NCI-H1436 treated with DMSO at 0.1 percent for 48 hours (cell line): Measurements from ENCODE around the gene USP8.
"Not testable (repeated sequence)": the region's sequence is repeated elsewhere in the genome, so short reads cannot be mapped to it uniquely, and the experiment has no call there.

Experiments used
- DNase-seq: peaks from one replicate; lab custom pipeline; 2025; lab: John Stamatoyannopoulos, UW

USP8 gene

DNA sequence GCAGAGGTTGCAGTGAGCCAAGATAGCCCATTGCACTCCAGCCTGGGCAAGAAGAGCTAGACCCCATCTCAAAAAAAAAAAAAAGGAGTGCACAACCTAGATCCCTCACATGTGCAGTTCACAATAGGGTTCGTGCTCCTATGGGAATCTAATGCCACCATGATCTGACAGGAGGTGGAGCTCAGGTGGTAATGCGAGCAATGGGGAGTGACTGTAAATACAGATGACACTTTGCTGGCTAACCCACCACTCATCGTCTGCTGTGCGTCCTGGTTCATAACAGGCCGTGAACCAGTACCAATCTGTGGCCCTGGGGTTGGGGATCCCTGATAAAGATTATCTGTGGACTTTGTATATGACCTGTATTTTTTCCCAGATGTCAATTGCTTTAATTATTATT is 16.7 kb downstream of the USP8 start:
- DNase-seq, result no peak

GRCh38 chr15:50452927-50453326 is 28.7 kb downstream of the USP8 start:
- no peak for DNase-seq

DNA sequence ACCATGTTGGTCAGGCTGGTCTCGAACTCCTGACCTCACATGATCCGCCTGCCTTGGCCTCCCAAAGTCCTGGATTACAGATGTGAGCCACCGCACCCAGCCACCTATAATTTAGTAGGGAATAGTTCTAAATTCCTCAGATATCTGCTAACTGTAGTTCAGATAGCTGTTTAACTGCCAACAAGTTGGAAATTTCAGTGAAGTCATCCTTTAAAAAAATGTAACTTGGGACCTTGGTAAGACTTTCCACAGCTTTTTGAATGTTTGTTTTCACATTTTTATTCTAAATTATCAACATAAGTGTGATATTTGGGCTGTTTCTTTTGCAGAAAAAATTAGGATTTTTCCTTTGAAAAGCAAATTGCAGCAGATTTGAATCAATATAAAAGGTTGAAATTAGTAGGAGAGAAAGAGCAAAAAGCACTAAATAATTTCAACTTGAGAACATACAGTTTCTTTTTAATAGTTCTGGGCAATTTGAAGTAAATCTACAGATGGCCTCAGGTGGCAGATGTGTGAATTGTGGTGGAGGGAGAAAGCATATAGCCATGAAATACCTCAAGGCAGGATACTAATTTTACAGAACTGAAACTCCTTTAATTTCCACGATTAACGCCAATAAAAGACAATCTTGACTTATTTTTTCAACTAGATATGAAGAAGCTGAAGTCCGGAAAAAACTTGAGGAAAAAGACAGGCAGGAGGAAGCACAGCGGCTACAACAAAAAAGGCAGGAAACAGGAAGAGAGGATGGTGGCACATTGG is 34.3 kb downstream of the USP8 start:
- DNase-seq, result no peak

DNA sequence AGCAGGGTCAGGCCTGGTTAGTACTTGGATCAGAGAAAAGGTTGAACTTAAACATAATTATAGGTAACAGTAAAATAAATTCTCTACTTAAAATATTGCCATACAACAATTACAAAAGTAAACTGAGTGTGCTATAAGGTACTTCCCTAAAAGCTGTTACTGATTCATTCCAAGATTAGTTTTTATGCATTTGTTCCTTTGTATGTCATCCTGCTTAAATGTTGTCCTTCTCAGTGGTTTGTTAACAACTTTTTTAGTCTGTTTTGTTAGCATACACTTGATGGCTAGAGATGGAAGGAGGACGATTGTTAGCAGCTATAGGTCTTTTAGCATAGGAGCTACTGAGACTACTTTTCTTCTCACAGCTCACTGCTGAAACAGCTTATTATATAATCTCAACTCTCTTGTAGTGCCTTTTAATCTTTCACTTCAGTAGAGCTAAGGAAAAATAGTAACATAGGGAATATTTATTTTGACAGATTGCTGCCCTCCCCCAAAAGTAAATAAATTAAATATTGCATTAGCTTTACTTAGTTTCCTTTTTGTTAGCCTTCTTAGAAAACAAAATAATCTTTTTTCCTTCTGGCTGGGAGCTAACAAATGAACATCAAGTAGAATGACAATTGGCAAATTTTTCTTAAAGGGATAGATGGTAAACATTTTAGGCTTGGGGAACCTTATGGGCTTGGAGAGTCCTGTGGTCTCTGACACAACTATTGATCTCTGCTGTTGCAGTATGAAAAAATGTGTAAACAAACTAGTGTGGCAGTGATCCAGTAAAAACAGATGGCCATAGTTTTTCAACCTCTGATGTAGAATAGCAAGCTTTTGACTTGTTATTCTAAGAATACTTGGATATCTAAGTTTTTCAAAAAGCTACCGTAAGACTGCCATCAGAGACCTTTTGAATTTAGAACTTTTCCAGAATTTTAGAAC is 39.5 kb downstream of the USP8 start:
- no peak for DNase-seq

DNA sequence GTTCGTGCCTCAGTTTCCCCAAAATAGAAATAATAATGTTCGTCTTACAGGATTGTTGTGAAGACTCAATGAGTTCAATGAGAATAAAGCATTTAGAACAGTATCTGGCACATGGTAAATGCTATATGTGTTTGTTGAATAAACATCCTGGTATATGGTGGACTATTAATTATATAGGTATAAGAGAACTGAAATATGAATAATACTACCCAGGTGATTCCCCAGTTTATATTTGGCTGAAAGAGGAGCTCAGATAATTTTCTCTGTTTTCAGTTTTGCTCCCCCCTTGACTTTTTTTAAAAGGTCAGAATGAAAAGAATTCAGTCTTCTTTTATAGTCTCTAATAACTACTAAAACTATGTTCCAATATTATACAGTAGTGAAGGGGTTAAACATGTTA is 46.9 kb downstream of the USP8 start:
- no peak for DNase-seq

- DNase-seq, result no peak
Measured at GRCh38 chr15:50476143-50476542, 51.9 kb downstream of the USP8 start.

DNA sequence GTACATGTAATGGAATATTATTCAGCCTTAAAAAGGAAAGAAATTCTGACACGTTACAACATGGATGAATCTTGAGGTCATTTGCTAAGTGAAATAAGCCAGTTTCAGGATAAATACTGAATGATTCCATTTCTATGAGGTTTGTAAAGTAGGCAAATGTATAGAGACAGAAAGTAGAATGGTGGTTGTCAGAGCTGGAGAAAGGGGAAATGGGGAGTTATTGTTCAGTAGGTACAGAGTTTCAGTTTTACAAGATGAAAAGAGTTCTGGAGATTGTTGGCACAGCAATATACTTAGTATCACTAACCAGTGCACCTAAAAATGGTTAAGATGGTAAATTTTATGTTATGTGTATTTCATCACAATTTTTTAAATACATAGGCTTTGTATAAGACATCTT is 60.6 kb downstream of the USP8 start:
- no peak for DNase-seq

- no peak for DNase-seq
Measured at GRCh38 chr15:50485389-50485788, 61.2 kb downstream of the USP8 start.

DNA sequence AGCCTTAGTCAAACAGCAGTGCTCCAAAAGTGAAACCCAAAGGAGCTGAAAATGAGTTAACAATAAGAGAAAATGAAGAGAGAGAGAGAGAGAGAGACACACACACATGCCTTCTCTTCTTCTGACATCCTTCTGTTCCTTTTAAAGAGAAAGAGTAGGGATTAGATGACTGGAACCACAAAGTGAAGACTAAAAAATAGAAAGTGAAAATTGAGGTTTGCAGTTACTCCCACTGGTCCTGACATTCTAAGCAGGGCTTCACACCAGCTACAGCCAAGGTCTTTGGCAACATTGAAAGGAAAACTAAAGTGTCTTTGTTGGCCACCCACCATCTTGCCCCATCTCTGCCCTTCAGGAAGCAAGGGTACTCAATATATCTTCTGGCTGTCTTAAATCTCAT is 63.1 kb downstream of the USP8 start:
- DNase-seq, result no peak

GRCh38 chr15:50493625-50494024 is 69.4 kb downstream of the USP8 start:
- no peak for DNase-seq

- not testable (repeated sequence) for DNase-seq
Measured at GRCh38 chr15:50494547-50494946, 70.3 kb downstream of the USP8 start.

DNA sequence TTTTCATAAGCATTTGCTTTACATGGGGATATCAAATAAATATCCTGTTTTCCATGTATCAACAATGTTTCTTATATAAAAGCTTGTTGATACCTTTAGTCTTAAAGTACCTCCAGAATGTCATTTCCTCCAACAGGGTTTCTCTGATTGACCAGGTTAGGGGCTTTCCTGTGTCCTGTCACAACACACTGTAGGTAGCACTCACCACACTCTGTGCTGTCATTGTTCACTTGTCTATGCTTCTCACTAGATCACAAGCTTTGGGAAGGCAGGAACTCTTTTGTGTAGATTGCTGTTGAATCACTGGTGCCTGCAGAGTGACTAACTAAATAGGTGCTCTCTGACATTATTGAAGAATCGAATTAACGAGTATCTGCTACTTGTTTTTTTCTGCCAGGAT is 72.5 kb downstream of the USP8 start:
- no peak for DNase-seq

- DNase-seq, result no peak
Measured at GRCh38 chr15:50500352-50500751, 76.1 kb downstream of the USP8 start.

GRCh38 chr15:50501815-50502214 is 77.6 kb downstream of the USP8 start:
- DNase-seq, result no peak

GRCh38 chr15:50503144-50503543 is 78.9 kb downstream of the USP8 start:
- no peak for DNase-seq

GRCh38 chr15:50505656-50506055 is 81.5 kb downstream of the USP8 start:
- DNase-seq, result not testable (repeated sequence)

- DNase-seq, result no peak
Measured at GRCh38 chr15:50506121-50506520, 81.9 kb downstream of the USP8 start.

DNA sequence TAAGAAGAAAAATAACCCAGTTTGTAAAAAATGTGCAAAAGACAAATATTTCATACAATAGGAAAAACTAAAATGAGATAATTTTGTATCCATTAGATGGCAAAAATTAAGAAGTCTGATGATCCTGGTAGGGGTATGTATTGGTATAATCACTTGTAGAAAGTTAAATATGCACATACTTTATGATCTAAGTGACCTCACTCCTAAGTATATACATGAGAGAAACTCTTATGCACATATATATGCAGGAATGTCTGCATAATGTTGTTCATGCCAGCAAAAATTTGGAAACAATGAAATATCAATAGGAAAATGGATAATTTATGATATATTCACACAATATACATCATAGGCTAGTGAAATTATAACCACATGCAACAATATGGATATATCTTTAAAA is 88.8 kb downstream of the USP8 start:
- no peak for DNase-seq

DNA sequence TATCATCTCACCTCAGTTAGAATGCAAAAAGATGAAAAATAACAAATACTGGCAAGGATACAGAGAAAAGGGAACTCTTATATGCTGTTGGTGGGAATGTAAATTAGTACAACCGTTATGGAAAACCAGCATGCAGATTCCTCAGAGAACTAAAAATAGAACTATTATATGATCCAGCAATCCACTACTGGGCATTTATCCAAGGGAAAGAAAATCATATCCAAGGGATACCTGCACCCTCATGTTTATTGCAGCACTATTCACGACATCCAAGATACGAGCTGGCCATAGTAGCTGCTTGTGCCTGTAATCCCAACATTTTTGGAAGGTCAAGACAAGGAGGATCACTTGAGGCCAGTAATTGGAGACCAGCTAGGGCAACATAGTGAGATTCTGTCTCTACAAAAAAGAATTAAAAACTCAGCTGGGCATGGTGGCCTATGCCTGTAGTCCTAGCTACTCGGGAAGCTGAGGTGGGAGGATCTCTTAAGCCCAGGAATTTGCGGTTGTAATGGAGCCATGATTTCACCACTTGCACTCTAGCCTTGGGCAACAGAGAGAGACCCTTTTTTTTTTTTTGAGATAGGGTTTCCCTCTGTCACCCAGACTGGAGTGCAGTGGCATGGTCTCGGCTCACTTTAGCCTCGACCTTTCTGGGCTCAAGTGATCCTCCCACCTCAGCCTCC is 95.7 kb downstream of the USP8 start:
- DNase-seq, result no peak

DNA sequence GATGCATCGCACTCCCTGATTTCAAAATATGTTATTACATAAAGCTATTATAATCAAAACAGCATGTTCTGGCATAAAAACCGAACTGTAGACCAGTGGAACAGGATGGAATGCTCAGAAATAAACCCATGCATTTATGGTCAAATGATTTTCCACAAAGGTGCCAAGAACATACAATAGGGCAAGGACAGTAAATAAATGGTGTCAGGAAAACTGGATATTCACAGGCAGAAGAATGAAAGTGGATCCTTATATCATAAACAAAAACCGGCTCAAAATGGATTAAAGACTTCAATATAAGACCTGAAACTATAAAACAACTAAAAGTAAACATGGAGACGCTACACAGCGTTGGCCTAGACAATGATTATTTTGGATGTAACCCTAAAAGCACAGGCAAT is 99.6 kb downstream of the USP8 start:
- DNase-seq, result no peak

DNA sequence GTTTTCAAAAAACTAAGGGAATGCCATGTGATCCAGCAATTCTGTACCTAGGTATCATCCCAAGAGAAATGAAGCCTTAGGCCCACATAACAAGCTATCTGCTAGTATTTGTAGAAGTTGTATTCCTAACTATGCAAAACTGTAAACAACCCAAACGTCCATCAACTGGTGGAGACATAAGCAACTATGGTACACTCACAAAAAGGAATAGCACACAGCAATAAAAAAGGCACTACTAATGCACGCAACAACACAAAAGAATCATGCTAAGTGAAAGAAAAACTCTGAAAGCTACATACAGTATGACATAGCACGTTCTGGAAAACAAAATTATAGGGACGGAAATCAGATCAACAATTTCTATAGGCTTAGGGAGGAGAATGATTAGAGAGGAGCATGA is 107.0 kb downstream of the USP8 start:
- DNase-seq, result no peak

GRCh38 chr15:50531766-50532165 is 107.6 kb downstream of the USP8 start:
- DNase-seq, result no peak

DNA sequence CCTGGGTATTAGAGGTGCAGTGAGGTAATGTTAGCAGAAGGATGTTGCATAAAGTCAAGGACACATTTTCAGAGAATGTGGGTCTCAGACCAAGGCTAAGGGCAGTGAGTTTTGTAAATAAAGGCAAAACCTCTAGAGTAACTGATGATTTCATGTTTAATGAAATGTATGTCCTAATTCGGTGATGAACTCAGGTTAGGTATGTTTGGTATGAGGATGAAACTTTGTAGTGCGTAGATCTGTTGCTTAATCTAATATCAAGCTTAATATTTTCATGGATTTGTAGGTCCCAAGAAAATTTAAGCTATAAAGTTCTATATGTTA is 118.6 kb downstream of the USP8 start:
- DNase-seq, result no peak
